OCI-LY7 (cell line): ENCODE measurements around the gene PMF1.

Experiments
- EZH2phosphoT487 ChIP-seq: fragments of 200-600 bp; sonication (generic); IDR thresholded peaks from 2 replicates; pipeline ENCODE4 v1.6.1; 2018; ENCODE audit warnings: low read depth, borderline replicate concordance, mild to moderate bottlenecking, mixed run types, antibody characterized with exemption, low read length, moderate library complexity, mixed read lengths
- TF ChIP-seq, protein P1 (sequence below): fragments of 200-600 bp; sonication (generic); conservative IDR thresholded peaks from 2 replicates; pipeline ENCODE4 v1.5.1; 2014; ENCODE audit warnings: mild to moderate bottlenecking, antibody characterized with exemption, low read length, moderate library complexity, mixed read lengths

DNA sequence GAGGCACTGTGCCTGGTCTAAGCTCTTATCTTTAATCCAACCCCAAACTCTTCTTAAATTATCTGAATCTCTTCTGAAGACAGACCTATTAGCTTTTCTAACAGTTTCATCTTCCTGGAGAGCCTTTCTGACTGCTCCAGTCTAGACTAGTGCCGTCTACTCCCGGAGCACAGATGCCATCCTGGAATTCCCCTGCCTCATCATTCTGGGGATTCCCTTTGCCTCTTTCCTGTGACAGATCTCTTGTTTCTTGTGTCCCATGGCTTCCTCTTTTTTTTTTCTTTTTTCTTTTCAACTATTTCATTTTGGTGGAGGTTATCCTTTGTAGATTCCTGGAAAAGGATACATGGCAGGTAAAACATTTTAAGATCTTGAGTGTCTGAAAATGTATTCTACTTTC is 47.7 kb upstream of the PMF1 start:
- TF ChIP-seq, protein P1, sequence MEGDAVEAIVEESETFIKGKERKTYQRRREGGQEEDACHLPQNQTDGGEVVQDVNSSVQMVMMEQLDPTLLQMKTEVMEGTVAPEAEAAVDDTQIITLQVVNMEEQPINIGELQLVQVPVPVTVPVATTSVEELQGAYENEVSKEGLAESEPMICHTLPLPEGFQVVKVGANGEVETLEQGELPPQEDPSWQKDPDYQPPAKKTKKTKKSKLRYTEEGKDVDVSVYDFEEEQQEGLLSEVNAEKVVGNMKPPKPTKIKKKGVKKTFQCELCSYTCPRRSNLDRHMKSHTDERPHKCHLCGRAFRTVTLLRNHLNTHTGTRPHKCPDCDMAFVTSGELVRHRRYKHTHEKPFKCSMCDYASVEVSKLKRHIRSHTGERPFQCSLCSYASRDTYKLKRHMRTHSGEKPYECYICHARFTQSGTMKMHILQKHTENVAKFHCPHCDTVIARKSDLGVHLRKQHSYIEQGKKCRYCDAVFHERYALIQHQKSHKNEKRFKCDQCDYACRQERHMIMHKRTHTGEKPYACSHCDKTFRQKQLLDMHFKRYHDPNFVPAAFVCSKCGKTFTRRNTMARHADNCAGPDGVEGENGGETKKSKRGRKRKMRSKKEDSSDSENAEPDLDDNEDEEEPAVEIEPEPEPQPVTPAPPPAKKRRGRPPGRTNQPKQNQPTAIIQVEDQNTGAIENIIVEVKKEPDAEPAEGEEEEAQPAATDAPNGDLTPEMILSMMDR: no peak
- TF ChIP-seq EZH2phosphoT487: no peak
